H9 (cell line): ENCODE measurements around the gene ARID5A. TPM values are rescaled to one million over a fixed set of nuclear protein-coding genes. Genes with fewer than 3 reads are reported as not detected.

ENCODE experiments used
- DNase-seq: peaks from one replicate; pipeline ENCODE4 v3.0.0-alpha.2; 2017
- H2AFZ ChIP-seq: one replicate; pipeline ENCODE4 v1.6.1; 2013; ENCODE audit warnings: mild to moderate bottlenecking, low read length, control low read depth, moderate library complexity
- H2AK5ac ChIP-seq: 2 replicates; pipeline ENCODE4 v1.6.1; 2013; ENCODE audit warnings: low read length, control low read depth, mixed read lengths; ENCODE audit not compliant: insufficient read length
- H2BK120ac ChIP-seq: one replicate; pipeline ENCODE4 v1.6.1; 2013; ENCODE audit warnings: low read depth, mild to moderate bottlenecking, low read length, control low read depth, inconsistent platforms; ENCODE audit not compliant: poor library complexity, severe bottlenecking
- H2BK12ac ChIP-seq: 2 replicates; pipeline ENCODE4 v1.6.1; 2013; ENCODE audit warnings: low read length, control low read depth, mixed read lengths, low read depth; ENCODE audit not compliant: insufficient read length
- H2BK15ac ChIP-seq: 2 replicates; pipeline ENCODE4 v1.6.1; 2013; ENCODE audit warnings: low read depth, low read length, control low read depth
- H2BK20ac ChIP-seq: one replicate; pipeline ENCODE4 v1.6.1; 2013; ENCODE audit warnings: low read depth, mild to moderate bottlenecking, low read length, control low read depth, inconsistent platforms; ENCODE audit not compliant: poor library complexity, severe bottlenecking
- H2BK5ac ChIP-seq: 2 replicates; pipeline ENCODE4 v1.6.1; 2013; ENCODE audit warnings: low read length, control low read depth, mixed read lengths; ENCODE audit not compliant: insufficient read length
- H3K14ac ChIP-seq: 2 replicates; pipeline ENCODE4 v1.6.1; 2013; ENCODE audit warnings: low read length, control low read depth; ENCODE audit not compliant: insufficient read depth
- H3K18ac ChIP-seq: 2 replicates; pipeline ENCODE4 v1.6.1; 2013; ENCODE audit warnings: low read depth, mild to moderate bottlenecking, mixed read lengths, low read length, control low read depth; ENCODE audit not compliant: insufficient read length
- H3K23ac ChIP-seq: 2 replicates; pipeline ENCODE4 v1.6.1; 2013; ENCODE audit warnings: low read length, control low read depth, mixed read lengths, low read depth; ENCODE audit not compliant: insufficient read length
- H3K23me2 ChIP-seq: 2 replicates; pipeline ENCODE4 v1.6.1; 2013; ENCODE audit warnings: low read depth, mild to moderate bottlenecking, mixed read lengths, low read length, control low read depth; ENCODE audit not compliant: insufficient read length, poor library complexity, severe bottlenecking
- H3K27ac ChIP-seq: 2 replicates; pipeline ENCODE4 v1.5.1; 2013; ENCODE audit warnings: low read length, control low read depth, mixed read lengths, low read depth; ENCODE audit not compliant: insufficient read length
- H3K27me3 ChIP-seq: 2 replicates; pipeline ENCODE4 v1.6.1; 2013; ENCODE audit warnings: low read length, control low read depth, inconsistent platforms; ENCODE audit not compliant: insufficient read depth
- H3K4ac ChIP-seq: 2 replicates; pipeline ENCODE4 v1.6.1; 2013; ENCODE audit warnings: low read depth, mild to moderate bottlenecking, control low read depth, inconsistent platforms, low read length, moderate library complexity
- H3K4me1 ChIP-seq: 2 replicates; pipeline ENCODE4 v1.6.1; 2013; ENCODE audit warnings: low read length, control low read depth, inconsistent platforms; ENCODE audit not compliant: insufficient read depth
- H3K4me2 ChIP-seq: 2 replicates; pipeline ENCODE4 v1.6.1; 2013; ENCODE audit warnings: low read length, control low read depth, mixed read lengths; ENCODE audit not compliant: insufficient read length, insufficient read depth
- H3K56ac ChIP-seq: 2 replicates; pipeline ENCODE4 v1.6.1; 2013; ENCODE audit warnings: low read depth, mild to moderate bottlenecking, mixed read lengths, low read length, control low read depth; ENCODE audit not compliant: insufficient read length
- H3K79me1 ChIP-seq: 2 replicates; pipeline ENCODE4 v1.6.1; 2013; ENCODE audit warnings: low read depth, mild to moderate bottlenecking, moderate library complexity, low read length, control low read depth, inconsistent platforms; ENCODE audit not compliant: insufficient read depth, poor library complexity, severe bottlenecking
- H3K79me2 ChIP-seq: 2 replicates; pipeline ENCODE4 v1.6.1; 2013; ENCODE audit warnings: low read length, control low read depth, inconsistent platforms; ENCODE audit not compliant: insufficient read depth
- H3K9ac ChIP-seq: 2 replicates; pipeline ENCODE4 v1.6.1; 2013; ENCODE audit warnings: low read length, control low read depth, mixed read lengths; ENCODE audit not compliant: insufficient read length; ENCODE audit errors: extremely low read depth
- H3K9me3 ChIP-seq: one replicate; pipeline ENCODE4 v1.6.1; 2013; ENCODE audit warnings: low read depth, low read length, inconsistent platforms; ENCODE audit not compliant: control insufficient read depth
- H3T11ph ChIP-seq: one replicate; pipeline ENCODE4 v1.6.1; 2013; ENCODE audit warnings: mild to moderate bottlenecking, low read length, control low read depth, inconsistent platforms
- H4K20me1 ChIP-seq: one replicate; pipeline ENCODE4 v1.6.1; 2013; ENCODE audit not compliant: control insufficient read depth, insufficient read length, insufficient read depth
- H4K5ac ChIP-seq: 2 replicates; pipeline ENCODE4 v1.6.1; 2013; ENCODE audit warnings: low read depth, mild to moderate bottlenecking, mixed read lengths, low read length, control low read depth; ENCODE audit not compliant: insufficient read length
- H4K8ac ChIP-seq: replicated peaks from 2 replicates; pipeline ENCODE4 v1.6.1; 2013; ENCODE audit warnings: low read length, control low read depth, mixed read lengths, low read depth; ENCODE audit not compliant: insufficient read length
- H4K91ac ChIP-seq: 2 replicates; pipeline ENCODE4 v1.6.1; 2013; ENCODE audit warnings: low read depth, mild to moderate bottlenecking, moderate library complexity, mixed read lengths, low read length, control low read depth; ENCODE audit not compliant: insufficient read length
- H3K27ac Mint-ChIP-seq, 3 experiments: 2 replicates in 2 of 3; 3 replicates in 1 of 3; pipeline ENCODE4 v1.8.0; 2020 to 2021; ENCODE audit warnings: mixed read lengths in 3 of 3, mild to moderate bottlenecking in 1 of 3, moderate library complexity in 1 of 3
- H3K27me3 Mint-ChIP-seq: 2 replicates; pipeline ENCODE4 v1.8.0; 2021; ENCODE audit warnings: low read depth, mild to moderate bottlenecking, moderate library complexity, mixed read lengths
- H3K36me3 Mint-ChIP-seq, 3 experiments: 2 replicates in 2 of 3; 3 replicates in 1 of 3; pipeline ENCODE4 v1.8.0; 2020 to 2021; ENCODE audit warnings: low read depth in 3 of 3, mixed read lengths in 3 of 3; ENCODE audit not compliant: insufficient read depth in 1 of 3
- H3K4me1 Mint-ChIP-seq, 2 experiments: 2 replicates each; pipeline ENCODE4 v1.8.0; 2020; ENCODE audit warnings: mixed read lengths in 2 of 2
- H3K4me3 Mint-ChIP-seq, 2 experiments: 2 replicates in 1 of 2; 3 replicates in 1 of 2; pipeline ENCODE4 v1.8.0; 2020 to 2021; ENCODE audit warnings: mild to moderate bottlenecking in 2 of 2, mixed read lengths in 2 of 2, moderate library complexity in 1 of 2
- H3K9me3 Mint-ChIP-seq, 2 experiments: 2 replicates in 1 of 2; 3 replicates in 1 of 2; pipeline ENCODE4 v1.8.0; 2020; ENCODE audit warnings: mild to moderate bottlenecking in 2 of 2, mixed read lengths in 2 of 2, moderate library complexity in 1 of 2
- WGBS: extraction: QIAGEN DNeasy Blood & Tissue Kit; methylation state at CpG from one replicate; pipeline ENCODE4 v1.1.7; 2013; ENCODE audit warnings: missing lambda C conversion rate, low lambda C conversion rate, mixed read lengths; ENCODE audit not compliant: insufficient read length; ENCODE audit errors: extremely low coverage; 5-methylcytosine and 5-hydroxymethylcytosine counted together
- long read RNA-seq: library from polyadenylated mRNA; unstranded; transcript quantifications from one replicate; pipeline ENCODE4 v2.0.0, GENCODE V29; 2020
- total RNA-seq: library from RNA; stranded (reverse); gene quantifications from 2 replicates; pipeline ENCODE4 v1.2.1, GENCODE V29; 2021
- TF ChIP-seq, protein P1 (sequence below): fragments of 200-600 bp; sonication (generic); conservative IDR thresholded peaks from 3 replicates; pipeline ENCODE4 v1.8.0; 2021; ENCODE audit warnings: antibody characterized with exemption, mild to moderate bottlenecking

ARID5A gene, protein sequence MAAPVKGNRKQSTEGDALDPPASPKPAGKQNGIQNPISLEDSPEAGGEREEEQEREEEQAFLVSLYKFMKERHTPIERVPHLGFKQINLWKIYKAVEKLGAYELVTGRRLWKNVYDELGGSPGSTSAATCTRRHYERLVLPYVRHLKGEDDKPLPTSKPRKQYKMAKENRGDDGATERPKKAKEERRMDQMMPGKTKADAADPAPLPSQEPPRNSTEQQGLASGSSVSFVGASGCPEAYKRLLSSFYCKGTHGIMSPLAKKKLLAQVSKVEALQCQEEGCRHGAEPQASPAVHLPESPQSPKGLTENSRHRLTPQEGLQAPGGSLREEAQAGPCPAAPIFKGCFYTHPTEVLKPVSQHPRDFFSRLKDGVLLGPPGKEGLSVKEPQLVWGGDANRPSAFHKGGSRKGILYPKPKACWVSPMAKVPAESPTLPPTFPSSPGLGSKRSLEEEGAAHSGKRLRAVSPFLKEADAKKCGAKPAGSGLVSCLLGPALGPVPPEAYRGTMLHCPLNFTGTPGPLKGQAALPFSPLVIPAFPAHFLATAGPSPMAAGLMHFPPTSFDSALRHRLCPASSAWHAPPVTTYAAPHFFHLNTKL
- 3.8 and 4.5 TPM in 2 replicates for total RNA-seq
- long read RNA-seq, transcript ARID5A-201 (7 exons, 2,188 nt): minor isoform, 21 of 54 reads
- long read RNA-seq, transcript ARID5A-202 (6 exons, 2,038 nt): major isoform, 24 of 54 reads
- long read RNA-seq, partial matches to known transcripts: 2 of 54 reads
- long read RNA-seq, other reads (novel, unspliced or antisense): 6 of 54 reads

GRCh38 chr2:96536445-96537065 is at the start of gene ARID5A:
TSS of gene ARID5A (plus strand) at chr2:96536752. CDS start at chr2:96536827, 75 bp downstream.
- peaks cover 3% of the 10 kb centered on the region; the same call in 1 of the 2 replicates for H3K4me1 ChIP-seq

More at GRCh38 chr2:96536445-96537065, at the start of gene ARID5A:
- Histone ChIP-seq H3K23me2 (peaks cover 19% of the 10 kb centered on the region), H3K79me2 (no peaks in the 10 kb centered on the region), H3K9ac (no peak within 1 kb of the TSS), H4K20me1 (no peaks in the 10 kb centered on the region), H2BK20ac (no peak within 1 kb of the TSS), H2BK120ac (no peak within 1 kb of the TSS), H3K4me2 (peak within 1 kb of the TSS; percentile 83), H3K18ac (no peak within 1 kb of the TSS), H3K27ac (no peak within 1 kb of the TSS), H2AK5ac (no peak within 1 kb of the TSS), H2BK5ac (no peak within 1 kb of the TSS), H2AFZ (peak within 1 kb of the TSS; percentile 74), H4K8ac (no peak within 1 kb of the TSS), H3K14ac (peak within 1 kb of the TSS; percentile 45; the same call in 1 of the 2 replicates), H2BK15ac (no peak within 1 kb of the TSS), H3T11ph (no peak within 1 kb of the TSS), H2BK12ac (peak within 1 kb of the TSS; percentile 74), H3K56ac (no peak within 1 kb of the TSS), H4K5ac (no peak within 1 kb of the TSS), H3K27me3 (peaks cover 12% of the 10 kb centered on the region; the same call in 1 of the 2 replicates), H3K9me3 (no peaks in the 10 kb centered on the region), H3K79me1 (no peaks in the 10 kb centered on the region), H4K91ac (no peak within 1 kb of the TSS), H3K4ac (no peak within 1 kb of the TSS), H3K23ac (no peak within 1 kb of the TSS)
- no peaks in the 10 kb centered on the region for H3K9me3 Mint-ChIP-seq
- no peaks in the 10 kb centered on the region for H3K36me3 Mint-ChIP-seq
- peak; percentile 95 for DNase-seq
- H3K4me1 Mint-ChIP-seq: peaks cover 36 to 47% of the 10 kb centered on the region in 2 experiments
- WGBS: no CpG with 5 or more reads among the region's 69 CpGs
- TF ChIP-seq, protein P1, sequence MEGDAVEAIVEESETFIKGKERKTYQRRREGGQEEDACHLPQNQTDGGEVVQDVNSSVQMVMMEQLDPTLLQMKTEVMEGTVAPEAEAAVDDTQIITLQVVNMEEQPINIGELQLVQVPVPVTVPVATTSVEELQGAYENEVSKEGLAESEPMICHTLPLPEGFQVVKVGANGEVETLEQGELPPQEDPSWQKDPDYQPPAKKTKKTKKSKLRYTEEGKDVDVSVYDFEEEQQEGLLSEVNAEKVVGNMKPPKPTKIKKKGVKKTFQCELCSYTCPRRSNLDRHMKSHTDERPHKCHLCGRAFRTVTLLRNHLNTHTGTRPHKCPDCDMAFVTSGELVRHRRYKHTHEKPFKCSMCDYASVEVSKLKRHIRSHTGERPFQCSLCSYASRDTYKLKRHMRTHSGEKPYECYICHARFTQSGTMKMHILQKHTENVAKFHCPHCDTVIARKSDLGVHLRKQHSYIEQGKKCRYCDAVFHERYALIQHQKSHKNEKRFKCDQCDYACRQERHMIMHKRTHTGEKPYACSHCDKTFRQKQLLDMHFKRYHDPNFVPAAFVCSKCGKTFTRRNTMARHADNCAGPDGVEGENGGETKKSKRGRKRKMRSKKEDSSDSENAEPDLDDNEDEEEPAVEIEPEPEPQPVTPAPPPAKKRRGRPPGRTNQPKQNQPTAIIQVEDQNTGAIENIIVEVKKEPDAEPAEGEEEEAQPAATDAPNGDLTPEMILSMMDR: peak; percentile 38; the same call in 1 of the 3 replicates
- no peak within 1 kb of the TSS for H3K27ac Mint-ChIP-seq
- H3K27me3 Mint-ChIP-seq: peaks cover 58% of the 10 kb centered on the region
- H3K4me3 Mint-ChIP-seq: peak within 1 kb of the TSS; percentile 70 to 90
